H9 (cell line): Measurements from ENCODE around the gene PLCL1. TPM values are rescaled to one million over a fixed set of nuclear protein-coding genes. Genes with fewer than 3 reads are reported as not detected.

Experiments used
- DNase-seq: peaks from one replicate; pipeline ENCODE4 v3.0.0-alpha.2; 2017
- H2AFZ ChIP-seq: one replicate; pipeline ENCODE4 v1.6.1; 2013; ENCODE audit warnings: mild to moderate bottlenecking, low read length, control low read depth, moderate library complexity
- H2AK5ac ChIP-seq: 2 replicates; pipeline ENCODE4 v1.6.1; 2013; ENCODE audit warnings: low read length, control low read depth, mixed read lengths; ENCODE audit not compliant: insufficient read length
- H2BK120ac ChIP-seq: one replicate; pipeline ENCODE4 v1.6.1; 2013; ENCODE audit warnings: low read depth, mild to moderate bottlenecking, low read length, control low read depth, inconsistent platforms; ENCODE audit not compliant: poor library complexity, severe bottlenecking
- H2BK12ac ChIP-seq: 2 replicates; pipeline ENCODE4 v1.6.1; 2013; ENCODE audit warnings: low read length, control low read depth, mixed read lengths, low read depth; ENCODE audit not compliant: insufficient read length
- H2BK15ac ChIP-seq: 2 replicates; pipeline ENCODE4 v1.6.1; 2013; ENCODE audit warnings: low read depth, low read length, control low read depth
- H2BK20ac ChIP-seq: one replicate; pipeline ENCODE4 v1.6.1; 2013; ENCODE audit warnings: low read depth, mild to moderate bottlenecking, low read length, control low read depth, inconsistent platforms; ENCODE audit not compliant: poor library complexity, severe bottlenecking
- H2BK5ac ChIP-seq: 2 replicates; pipeline ENCODE4 v1.6.1; 2013; ENCODE audit warnings: low read length, control low read depth, mixed read lengths; ENCODE audit not compliant: insufficient read length
- H3K14ac ChIP-seq: 2 replicates; pipeline ENCODE4 v1.6.1; 2013; ENCODE audit warnings: low read length, control low read depth; ENCODE audit not compliant: insufficient read depth
- H3K18ac ChIP-seq: 2 replicates; pipeline ENCODE4 v1.6.1; 2013; ENCODE audit warnings: low read depth, mild to moderate bottlenecking, mixed read lengths, low read length, control low read depth; ENCODE audit not compliant: insufficient read length
- H3K23ac ChIP-seq: 2 replicates; pipeline ENCODE4 v1.6.1; 2013; ENCODE audit warnings: low read length, control low read depth, mixed read lengths, low read depth; ENCODE audit not compliant: insufficient read length
- H3K23me2 ChIP-seq: 2 replicates; pipeline ENCODE4 v1.6.1; 2013; ENCODE audit warnings: low read depth, mild to moderate bottlenecking, mixed read lengths, low read length, control low read depth; ENCODE audit not compliant: insufficient read length, poor library complexity, severe bottlenecking
- H3K27ac ChIP-seq: 2 replicates; pipeline ENCODE4 v1.5.1; 2013; ENCODE audit warnings: low read length, control low read depth, mixed read lengths, low read depth; ENCODE audit not compliant: insufficient read length
- H3K27me3 ChIP-seq: 2 replicates; pipeline ENCODE4 v1.6.1; 2013; ENCODE audit warnings: low read length, control low read depth, inconsistent platforms; ENCODE audit not compliant: insufficient read depth
- H3K4ac ChIP-seq: 2 replicates; pipeline ENCODE4 v1.6.1; 2013; ENCODE audit warnings: low read depth, mild to moderate bottlenecking, control low read depth, inconsistent platforms, low read length, moderate library complexity
- H3K4me1 ChIP-seq: 2 replicates; pipeline ENCODE4 v1.6.1; 2013; ENCODE audit warnings: low read length, control low read depth, inconsistent platforms; ENCODE audit not compliant: insufficient read depth
- H3K4me2 ChIP-seq: 2 replicates; pipeline ENCODE4 v1.6.1; 2013; ENCODE audit warnings: low read length, control low read depth, mixed read lengths; ENCODE audit not compliant: insufficient read length, insufficient read depth
- H3K56ac ChIP-seq: 2 replicates; pipeline ENCODE4 v1.6.1; 2013; ENCODE audit warnings: low read depth, mild to moderate bottlenecking, mixed read lengths, low read length, control low read depth; ENCODE audit not compliant: insufficient read length
- H3K79me1 ChIP-seq: 2 replicates; pipeline ENCODE4 v1.6.1; 2013; ENCODE audit warnings: low read depth, mild to moderate bottlenecking, moderate library complexity, low read length, control low read depth, inconsistent platforms; ENCODE audit not compliant: insufficient read depth, poor library complexity, severe bottlenecking
- H3K79me2 ChIP-seq: 2 replicates; pipeline ENCODE4 v1.6.1; 2013; ENCODE audit warnings: low read length, control low read depth, inconsistent platforms; ENCODE audit not compliant: insufficient read depth
- H3K9ac ChIP-seq: 2 replicates; pipeline ENCODE4 v1.6.1; 2013; ENCODE audit warnings: low read length, control low read depth, mixed read lengths; ENCODE audit not compliant: insufficient read length; ENCODE audit errors: extremely low read depth
- H3K9me3 ChIP-seq: one replicate; pipeline ENCODE4 v1.6.1; 2013; ENCODE audit warnings: low read depth, low read length, inconsistent platforms; ENCODE audit not compliant: control insufficient read depth
- H3T11ph ChIP-seq: one replicate; pipeline ENCODE4 v1.6.1; 2013; ENCODE audit warnings: mild to moderate bottlenecking, low read length, control low read depth, inconsistent platforms
- H4K20me1 ChIP-seq: one replicate; pipeline ENCODE4 v1.6.1; 2013; ENCODE audit not compliant: control insufficient read depth, insufficient read length, insufficient read depth
- H4K5ac ChIP-seq: 2 replicates; pipeline ENCODE4 v1.6.1; 2013; ENCODE audit warnings: low read depth, mild to moderate bottlenecking, mixed read lengths, low read length, control low read depth; ENCODE audit not compliant: insufficient read length
- H4K8ac ChIP-seq: replicated peaks from 2 replicates; pipeline ENCODE4 v1.6.1; 2013; ENCODE audit warnings: low read length, control low read depth, mixed read lengths, low read depth; ENCODE audit not compliant: insufficient read length
- H4K91ac ChIP-seq: 2 replicates; pipeline ENCODE4 v1.6.1; 2013; ENCODE audit warnings: low read depth, mild to moderate bottlenecking, moderate library complexity, mixed read lengths, low read length, control low read depth; ENCODE audit not compliant: insufficient read length
- H3K27ac Mint-ChIP-seq, 3 experiments: 2 replicates in 2 of 3; 3 replicates in 1 of 3; pipeline ENCODE4 v1.8.0; 2020 to 2021; ENCODE audit warnings: mixed read lengths in 3 of 3, mild to moderate bottlenecking in 1 of 3, moderate library complexity in 1 of 3
- H3K27me3 Mint-ChIP-seq: 2 replicates; pipeline ENCODE4 v1.8.0; 2021; ENCODE audit warnings: low read depth, mild to moderate bottlenecking, moderate library complexity, mixed read lengths
- H3K36me3 Mint-ChIP-seq, 3 experiments: 2 replicates in 2 of 3; 3 replicates in 1 of 3; pipeline ENCODE4 v1.8.0; 2020 to 2021; ENCODE audit warnings: low read depth in 3 of 3, mixed read lengths in 3 of 3; ENCODE audit not compliant: insufficient read depth in 1 of 3
- H3K4me1 Mint-ChIP-seq, 2 experiments: 2 replicates each; pipeline ENCODE4 v1.8.0; 2020; ENCODE audit warnings: mixed read lengths in 2 of 2
- H3K4me3 Mint-ChIP-seq, 2 experiments: 2 replicates in 1 of 2; 3 replicates in 1 of 2; pipeline ENCODE4 v1.8.0; 2020 to 2021; ENCODE audit warnings: mild to moderate bottlenecking in 2 of 2, mixed read lengths in 2 of 2, moderate library complexity in 1 of 2
- H3K9me3 Mint-ChIP-seq, 2 experiments: 2 replicates in 1 of 2; 3 replicates in 1 of 2; pipeline ENCODE4 v1.8.0; 2020; ENCODE audit warnings: mild to moderate bottlenecking in 2 of 2, mixed read lengths in 2 of 2, moderate library complexity in 1 of 2
- WGBS: extraction: QIAGEN DNeasy Blood & Tissue Kit; methylation state at CpG from one replicate; pipeline ENCODE4 v1.1.7; 2013; ENCODE audit warnings: missing lambda C conversion rate, low lambda C conversion rate, mixed read lengths; ENCODE audit not compliant: insufficient read length; ENCODE audit errors: extremely low coverage; 5-methylcytosine and 5-hydroxymethylcytosine counted together
- total RNA-seq: library from RNA; stranded (reverse); gene quantifications from 2 replicates; pipeline ENCODE4 v1.2.1, GENCODE V29; 2021
- TF ChIP-seq, protein P1 (sequence below): fragments of 200-600 bp; sonication (generic); conservative IDR thresholded peaks from 3 replicates; pipeline ENCODE4 v1.8.0; 2021; ENCODE audit warnings: antibody characterized with exemption, mild to moderate bottlenecking

The PLCL1 gene
- total RNA-seq, 1 experiment from 2014 or later = 0.04 TPM

DNA sequence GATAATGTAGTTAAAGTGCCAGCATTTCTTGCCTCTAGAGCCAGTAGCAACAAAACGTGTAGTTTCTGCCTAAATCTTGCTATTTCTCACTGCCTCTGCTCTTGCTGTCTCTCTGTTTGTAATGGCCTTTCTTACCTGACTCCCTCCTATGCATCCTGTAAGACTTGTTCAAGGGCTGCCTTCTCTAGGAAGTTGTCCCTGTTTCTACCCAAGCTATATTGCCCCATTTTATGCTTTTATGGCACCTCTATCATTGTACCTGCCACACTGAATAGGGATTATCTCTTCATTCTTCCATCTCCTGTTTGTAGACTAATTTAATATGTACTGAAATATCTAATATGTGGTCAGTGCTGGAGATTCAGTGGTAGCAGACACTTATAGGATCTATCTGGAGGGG, 49.2 kb downstream of the PLCL1 start:
- no peak overlapping the region for H3K4ac ChIP-seq
- H3K27ac Mint-ChIP-seq = no peak overlapping the region

More for the DNA sequence above, 49.2 kb downstream of the PLCL1 start:
- WGBS = no CpG with 5 or more reads among the region's 1 CpG
- Histone ChIP-seq H2BK5ac (no peak overlapping the region), H3K27ac (no peak overlapping the region), H2AFZ (no peak overlapping the region), H3K9me3 (no peaks in the 10 kb centered on the region), H3K4me2 (no peak overlapping the region), H4K5ac (no peak overlapping the region), H3K56ac (no peak overlapping the region), H3T11ph (no peak overlapping the region), H2AK5ac (no peak overlapping the region), H2BK12ac (no peak overlapping the region), H2BK20ac (no peak overlapping the region), H3K18ac (no peak overlapping the region), H3K79me1 (no peaks in the 10 kb centered on the region), H2BK120ac (no peak overlapping the region), H3K14ac (no peak overlapping the region), H4K8ac (no peak overlapping the region), H4K20me1 (no peaks in the 10 kb centered on the region), H4K91ac (no peak overlapping the region), H3K9ac (no peak overlapping the region), H2BK15ac (no peak overlapping the region), H3K79me2 (no peaks in the 10 kb centered on the region), H3K27me3 (no peaks in the 10 kb centered on the region), H3K4me1 (peaks cover 6% of the 10 kb centered on the region; the same call in 1 of the 2 replicates), H3K23me2 (no peaks in the 10 kb centered on the region), H3K23ac (no peak overlapping the region)
- H3K9me3 Mint-ChIP-seq = peaks cover 0 to 5% of the 10 kb centered on the region in 2 experiments; a peak in 2 of 5 replicates
- no peak overlapping the region for H3K4me3 Mint-ChIP-seq
- H3K4me1 Mint-ChIP-seq = peaks cover 13 to 19% of the 10 kb centered on the region in 2 experiments
- TF ChIP-seq, protein P1, sequence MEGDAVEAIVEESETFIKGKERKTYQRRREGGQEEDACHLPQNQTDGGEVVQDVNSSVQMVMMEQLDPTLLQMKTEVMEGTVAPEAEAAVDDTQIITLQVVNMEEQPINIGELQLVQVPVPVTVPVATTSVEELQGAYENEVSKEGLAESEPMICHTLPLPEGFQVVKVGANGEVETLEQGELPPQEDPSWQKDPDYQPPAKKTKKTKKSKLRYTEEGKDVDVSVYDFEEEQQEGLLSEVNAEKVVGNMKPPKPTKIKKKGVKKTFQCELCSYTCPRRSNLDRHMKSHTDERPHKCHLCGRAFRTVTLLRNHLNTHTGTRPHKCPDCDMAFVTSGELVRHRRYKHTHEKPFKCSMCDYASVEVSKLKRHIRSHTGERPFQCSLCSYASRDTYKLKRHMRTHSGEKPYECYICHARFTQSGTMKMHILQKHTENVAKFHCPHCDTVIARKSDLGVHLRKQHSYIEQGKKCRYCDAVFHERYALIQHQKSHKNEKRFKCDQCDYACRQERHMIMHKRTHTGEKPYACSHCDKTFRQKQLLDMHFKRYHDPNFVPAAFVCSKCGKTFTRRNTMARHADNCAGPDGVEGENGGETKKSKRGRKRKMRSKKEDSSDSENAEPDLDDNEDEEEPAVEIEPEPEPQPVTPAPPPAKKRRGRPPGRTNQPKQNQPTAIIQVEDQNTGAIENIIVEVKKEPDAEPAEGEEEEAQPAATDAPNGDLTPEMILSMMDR = no peak
- no peak for DNase-seq
- 0 out of 7 replicates have a peak, but pooled peaks cover 0 to 4% (median 0%) of the 10 kb centered on the region in 3 experiments for H3K36me3 Mint-ChIP-seq
- no peaks in the 10 kb centered on the region for H3K27me3 Mint-ChIP-seq
